NOMO-1 treated with DMSO at 0.1 percent for 48 hours (cell line): ENCODE data around the gene GNAS-AS1.

Source experiments
- DNase-seq: peaks from one replicate; lab custom pipeline; 2025; ENCODE audit not compliant: unreplicated experiment; lab: John Stamatoyannopoulos, UW

Gene GNAS-AS1

GRCh38 chr20:58811334-58811733 lies 39.4 kb downstream of the GNAS-AS1 start:
- no peak for DNase-seq

- no peak for DNase-seq
These were observed 39.8 kb downstream of the GNAS-AS1 start for GRCh38 chr20:58810879-58811250.

GRCh38 chr20:58810116-58810878 lies 40.4 kb downstream of the GNAS-AS1 start:
- DNase-seq, result no peak

GRCh38 chr20:58808271-58809046 lies 42.2 kb downstream of the GNAS-AS1 start:
- DNase-seq, result no peak

- DNase-seq, result no peak
These were observed 42.9 kb downstream of the GNAS-AS1 start for GRCh38 chr20:58807801-58808200.

- DNase-seq, result no peak
These were observed 47.2 kb downstream of the GNAS-AS1 start for GRCh38 chr20:58803533-58803932.

- no peak for DNase-seq
These were observed 48.6 kb downstream of the GNAS-AS1 start for GRCh38 chr20:58802061-58802460.

GRCh38 chr20:58800134-58800871 lies 50.4 kb downstream of the GNAS-AS1 start:
- no peak for DNase-seq

- no peak for DNase-seq
These were observed 53.0 kb downstream of the GNAS-AS1 start for GRCh38 chr20:58797371-58798338.

- no peak for DNase-seq
These were observed 54.8 kb downstream of the GNAS-AS1 start for GRCh38 chr20:58795923-58796245.

- no peak for DNase-seq
These were observed 55.4 kb downstream of the GNAS-AS1 start for GRCh38 chr20:58795181-58795922.

GRCh38 chr20:58794510-58795180 lies 56.1 kb downstream of the GNAS-AS1 start:
- no peak for DNase-seq

- DNase-seq, result no peak
These were observed 56.9 kb downstream of the GNAS-AS1 start for GRCh38 chr20:58793512-58794420.

GRCh38 chr20:58792426-58792825 lies 58.3 kb downstream of the GNAS-AS1 start:
- DNase-seq, result no peak

- no peak for DNase-seq
These were observed 59.4 kb downstream of the GNAS-AS1 start for GRCh38 chr20:58791286-58791685.

- DNase-seq, result no peak
These were observed 60.2 kb downstream of the GNAS-AS1 start for GRCh38 chr20:58790454-58790853.

GRCh38 chr20:58788896-58789544 lies 61.7 kb downstream of the GNAS-AS1 start:
- no peak for DNase-seq
